Liver (tissue), 9 donors: ENCODE data around the gene HOMER1. TPM values are rescaled to one million over a fixed set of nuclear protein-coding genes. Genes with fewer than 3 reads are reported as not detected.

Experiments
- DNase-seq: peaks from one replicate; pipeline ENCODE4 v3.0.0-alpha.2; 2017; ENCODE audit warnings: low spot score
- H3K27ac ChIP-seq, 2 donors: one replicate each; pipeline ENCODE4 v1.7.0; 2013; ENCODE audit warnings: inconsistent platforms in 2 of 2, low read length in 2 of 2, control low read depth in 1 of 2, low read depth in 1 of 2, mild to moderate bottlenecking in 1 of 2
- H3K27me3 ChIP-seq, 4 donors: one replicate each; pipeline versions ENCODE4 v1.6.1 to v1.7.0; 2013; ENCODE audit warnings: low read length in 3 of 4, inconsistent platforms in 1 of 4, mild to moderate bottlenecking in 1 of 4, moderate library complexity in 1 of 4; ENCODE audit not compliant: control insufficient read depth in 4 of 4, insufficient read depth in 4 of 4
- H3K36me3 ChIP-seq, 4 donors: one replicate each; pipeline versions ENCODE4 v1.6.1 to v1.7.0; 2013; ENCODE audit warnings: low read length in 3 of 4, mild to moderate bottlenecking in 3 of 4, low read depth in 1 of 4, moderate library complexity in 1 of 4; ENCODE audit not compliant: control insufficient read depth in 4 of 4, insufficient read depth in 3 of 4
- H3K4me1 ChIP-seq, 4 donors: one replicate each; pipeline versions ENCODE4 v1.6.1 to v1.7.0; 2013; ENCODE audit warnings: low read length in 3 of 4, mild to moderate bottlenecking in 3 of 4, moderate library complexity in 1 of 4; ENCODE audit not compliant: control insufficient read depth in 4 of 4, insufficient read depth in 4 of 4
- H3K4me3 ChIP-seq, 3 donors: one replicate each; pipeline versions ENCODE4 v1.6.1 to v1.7.0; 2013; ENCODE audit warnings: low read length in 3 of 3, control low read depth in 1 of 3, low read depth in 1 of 3, mild to moderate bottlenecking in 1 of 3
- H3K9ac ChIP-seq, 2 donors: one replicate each; pipeline ENCODE4 v1.7.0; 2013; ENCODE audit warnings: low read length in 2 of 2, mild to moderate bottlenecking in 2 of 2, moderate library complexity in 2 of 2, control low read depth in 1 of 2, low read depth in 1 of 2
- H3K9me3 ChIP-seq, 4 donors: one replicate each; pipeline versions ENCODE4 v1.6.1 to v1.7.0; 2013; ENCODE audit warnings: low read length in 3 of 4; ENCODE audit not compliant: control insufficient read depth in 4 of 4
- ATF3 ChIP-seq: IDR thresholded peaks from 2 replicates; pipeline ENCODE4 v1.6.1; 2016; ENCODE audit warnings: antibody characterized with exemption
- CTCF ChIP-seq: fragments of 150-350 bp; IDR thresholded peaks from 2 replicates; pipeline ENCODE4 v1.5.1; 2017; ENCODE audit warnings: improper control_type of control experiment, low read depth, low read length; ENCODE audit not compliant: missing input control
- EGR1 ChIP-seq, 2 donors: IDR thresholded peaks; 2 replicates each; pipeline ENCODE4 v1.6.1; 2016 to 2018; ENCODE audit warnings: antibody characterized with exemption in 2 of 2, low read depth in 2 of 2
- FOXA1 ChIP-seq: IDR thresholded peaks from 2 replicates; pipeline ENCODE4 v1.6.1; 2016; ENCODE audit warnings: antibody characterized with exemption
- FOXA2 ChIP-seq: IDR thresholded peaks from 2 replicates; pipeline ENCODE4 v1.6.1; 2016; ENCODE audit warnings: antibody characterized with exemption
- HNF4A ChIP-seq, 2 donors: conservative IDR thresholded peaks; 2 replicates each; pipeline ENCODE4 v1.6.1; 2016; ENCODE audit warnings: antibody characterized with exemption in 2 of 2, mild to moderate bottlenecking in 2 of 2
- HNF4G ChIP-seq: IDR thresholded peaks from 2 replicates; pipeline ENCODE4 v1.6.1; 2016; ENCODE audit warnings: antibody characterized with exemption
- JUND ChIP-seq, 2 donors: IDR thresholded peaks; 2 replicates each; pipeline ENCODE4 v1.6.1; 2016; ENCODE audit warnings: antibody characterized with exemption in 2 of 2
- NR2F2 ChIP-seq: IDR thresholded peaks from 2 replicates; pipeline ENCODE4 v1.6.1; 2016; ENCODE audit warnings: antibody characterized with exemption
- RAD21 ChIP-seq, 2 donors: IDR thresholded peaks; 2 replicates each; pipeline ENCODE4 v1.6.1; 2016; ENCODE audit warnings: antibody characterized with exemption in 2 of 2, mild to moderate bottlenecking in 2 of 2
- REST ChIP-seq: IDR thresholded peaks from 2 replicates; pipeline ENCODE4 v1.6.1; 2016; ENCODE audit warnings: antibody characterized with exemption, mild to moderate bottlenecking
- RXRA ChIP-seq, 2 donors: IDR thresholded peaks; 2 replicates each; pipeline ENCODE4 v1.6.1; 2017 to 2018; ENCODE audit warnings: antibody characterized with exemption in 2 of 2, mild to moderate bottlenecking in 1 of 2
- SP1 ChIP-seq: IDR thresholded peaks from 2 replicates; pipeline ENCODE4 v1.6.1; 2018; ENCODE audit warnings: antibody characterized with exemption, mild to moderate bottlenecking
- TAF1 ChIP-seq: conservative IDR thresholded peaks from 2 replicates; pipeline ENCODE4 v1.6.1; 2016; ENCODE audit warnings: antibody characterized with exemption, mild to moderate bottlenecking
- YY1 ChIP-seq: IDR thresholded peaks from 2 replicates; pipeline ENCODE4 v1.6.1; 2016; ENCODE audit warnings: antibody characterized with exemption, mild to moderate bottlenecking
- ZBTB33 ChIP-seq: IDR thresholded peaks from 2 replicates; pipeline ENCODE4 v1.6.1; 2016; ENCODE audit warnings: antibody characterized with exemption
- WGBS: extraction: QIAGEN DNeasy Blood & Tissue Kit; methylation state at CpG from one replicate; pipeline ENCODE4 v1.1.7; 2013; 5-methylcytosine and 5-hydroxymethylcytosine counted together
- polyA plus RNA-seq, 2 donors: library from polyadenylated mRNA; stranded (reverse) in 1 of 2; unstranded in 1 of 2; fragments of 200-250 nt in 1 of 2; fragments of >200 nt in 1 of 2; fragmentation: Nextera tagmentation in 1 of 2; extraction: Ambion mirVana in 1 of 2; gene quantifications; one replicate each; pipeline versions ENCODE4 v1.2.1 to v1.2.3, GENCODE V29; 2013 to 2015
- total RNA-seq, 2 donors: library from RNA; depleted of rRNA; stranded (reverse); fragments of >200 nt; gene quantifications; one replicate each; pipeline ENCODE4 v1.2.3, GENCODE V29; 2014
- TF ChIP-seq, protein P1 (sequence below): IDR thresholded peaks from 2 replicates; pipeline ENCODE4 v1.6.1; 2016; ENCODE audit warnings: antibody characterized with exemption
- donor health status: healthy.
- donor health status: healthy.
- donor health status: healthy.
- donor health status: healthy.
- donor health status: healthy.

HOMER1 gene
- total and polyA plus RNA-seq, 4 donors = 0.33 to 8.7 (median 1.2) TPM

GRCh38 chr5:79490323-79490936, 23.5 kb downstream of the HOMER1 start:
- no peak overlapping the region for H3K27ac ChIP-seq
- no peak for DNase-seq
- H3K4me1 ChIP-seq = no peaks in the 10 kb centered on the region
- no peaks in the 10 kb centered on the region for H3K36me3 ChIP-seq
- H3K27me3 ChIP-seq = no peaks in the 10 kb centered on the region
- no peak overlapping the region for H3K4me3 ChIP-seq
- no peak overlapping the region for H3K9ac ChIP-seq
- TF ChIP-seq TAF1 (no peak), SP1 (no peak), RAD21 (IDR thresholded peaks at IDR 0.05) (no peak), HNF4A (conservative IDR thresholded peaks at IDR 0.05) (no peak), EGR1 (IDR thresholded peaks at IDR 0.05; ENCODE audit: low read depth in 2 of 2) (no peak), RXRA (IDR thresholded peaks at IDR 0.05) (no peak), FOXA2 (no peak), HNF4G (no peak), ATF3 (no peak)
- H3K9me3 ChIP-seq = no peaks in the 10 kb centered on the region

GRCh38 chr5:79489773-79490172, 24.2 kb downstream of the HOMER1 start:
- no peaks in the 10 kb centered on the region for H3K36me3 ChIP-seq
- TF ChIP-seq REST (no peak), JUND (IDR thresholded peaks at IDR 0.05) (no peak), FOXA2 (no peak), TAF1 (no peak), NR2F2 (no peak), FOXA1 (no peak), ZBTB33 (no peak), EGR1 (IDR thresholded peaks at IDR 0.05; ENCODE audit: low read depth in 2 of 2) (no peak), RAD21 (IDR thresholded peaks at IDR 0.05) (no peak), RXRA (IDR thresholded peaks at IDR 0.05) (no peak), YY1 (no peak), CTCF (no peak)
- TF ChIP-seq, protein P1, sequence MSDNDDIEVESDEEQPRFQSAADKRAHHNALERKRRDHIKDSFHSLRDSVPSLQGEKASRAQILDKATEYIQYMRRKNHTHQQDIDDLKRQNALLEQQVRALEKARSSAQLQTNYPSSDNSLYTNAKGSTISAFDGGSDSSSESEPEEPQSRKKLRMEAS = no peak
- no peak for DNase-seq
- no peak overlapping the region for H3K4me3 ChIP-seq
- no peaks in the 10 kb centered on the region for H3K4me1 ChIP-seq
- no peak overlapping the region for H3K27ac ChIP-seq
- no peaks in the 10 kb centered on the region for H3K27me3 ChIP-seq
- 92% methylated on average over 1 of the region's 1 CpG for WGBS
- no peaks in the 10 kb centered on the region for H3K9me3 ChIP-seq
- H3K9ac ChIP-seq = no peak overlapping the region
